ENCODE measurements around the gene TRPM3. TPM values are rescaled to one million over a fixed set of nuclear protein-coding genes. Genes with fewer than 3 reads are reported as not detected.

The TRPM3 gene
- total RNA-seq, 4 donors from 2014 or later: 0.11 to 1.3 (median 0.21) TPM

- Histone ChIP-seq H3K36me3 (no peaks in the 10 kb centered on the region), H3K9me3 (no peaks in the 10 kb centered on the region), H3K27me3 (no peaks in the 10 kb centered on the region), H3K27ac (no peak overlapping the region), H3K4me1 (no peaks in the 10 kb centered on the region), H3K4me3 (no peak overlapping the region)
- DNase-seq (ENCODE audit: low spot score in 2 of 2): no peak
- TF ChIP-seq EP300 (IDR thresholded peaks at IDR 0.05): no peak
- TF ChIP-seq POLR2AphosphoS5 (IDR thresholded peaks at IDR 0.05): no peak
- TF ChIP-seq, protein P1, sequence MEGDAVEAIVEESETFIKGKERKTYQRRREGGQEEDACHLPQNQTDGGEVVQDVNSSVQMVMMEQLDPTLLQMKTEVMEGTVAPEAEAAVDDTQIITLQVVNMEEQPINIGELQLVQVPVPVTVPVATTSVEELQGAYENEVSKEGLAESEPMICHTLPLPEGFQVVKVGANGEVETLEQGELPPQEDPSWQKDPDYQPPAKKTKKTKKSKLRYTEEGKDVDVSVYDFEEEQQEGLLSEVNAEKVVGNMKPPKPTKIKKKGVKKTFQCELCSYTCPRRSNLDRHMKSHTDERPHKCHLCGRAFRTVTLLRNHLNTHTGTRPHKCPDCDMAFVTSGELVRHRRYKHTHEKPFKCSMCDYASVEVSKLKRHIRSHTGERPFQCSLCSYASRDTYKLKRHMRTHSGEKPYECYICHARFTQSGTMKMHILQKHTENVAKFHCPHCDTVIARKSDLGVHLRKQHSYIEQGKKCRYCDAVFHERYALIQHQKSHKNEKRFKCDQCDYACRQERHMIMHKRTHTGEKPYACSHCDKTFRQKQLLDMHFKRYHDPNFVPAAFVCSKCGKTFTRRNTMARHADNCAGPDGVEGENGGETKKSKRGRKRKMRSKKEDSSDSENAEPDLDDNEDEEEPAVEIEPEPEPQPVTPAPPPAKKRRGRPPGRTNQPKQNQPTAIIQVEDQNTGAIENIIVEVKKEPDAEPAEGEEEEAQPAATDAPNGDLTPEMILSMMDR (IDR thresholded peaks at IDR 0.05): no peak
- 85% methylated on average over 2 of the region's 2 CpGs for WGBS
Measured at GRCh38 chr9:70887826-70888225, 233.6 kb downstream of the TRPM3 start.

GRCh38 chr9:70883963-70884793 is 237.2 kb downstream of the TRPM3 start:
- Histone ChIP-seq H3K9me3 (no peaks in the 10 kb centered on the region), H3K4me3 (no peak overlapping the region), H3K27ac (no peak overlapping the region), H3K36me3 (no peaks in the 10 kb centered on the region), H3K4me1 (no peaks in the 10 kb centered on the region), H3K27me3 (no peaks in the 10 kb centered on the region)
- no peak for TF ChIP-seq POLR2A (IDR thresholded peaks at IDR 0.05)
- no peak for TF ChIP-seq EP300 (IDR thresholded peaks at IDR 0.05)
- no peak for TF ChIP-seq POLR2AphosphoS5 (IDR thresholded peaks at IDR 0.05)
- TF ChIP-seq, protein P1 (IDR thresholded peaks at IDR 0.05): no peak
- 64% methylated on average over 7 of the region's 7 CpGs for WGBS
- DNase-seq (ENCODE audit: low spot score in 2 of 2): no peak

DNA sequence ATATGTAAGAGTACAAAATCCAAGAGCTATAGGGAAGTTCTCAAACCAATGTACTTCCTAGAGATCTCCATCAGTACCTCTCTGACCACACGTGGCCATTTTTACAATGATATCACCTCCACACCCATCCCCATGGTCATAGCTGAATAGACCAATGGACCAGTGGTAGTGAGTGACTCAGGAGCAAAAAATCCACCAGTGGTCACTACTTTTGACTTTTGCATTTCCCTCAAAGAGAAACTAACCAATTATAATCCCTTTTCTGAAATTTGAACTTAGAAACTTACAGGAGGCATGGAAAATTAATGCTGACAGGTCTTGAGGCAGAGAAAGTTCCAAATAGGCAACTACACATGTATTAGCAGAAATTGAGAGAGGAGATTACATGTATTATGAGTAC is 238.4 kb downstream of the TRPM3 start:
- H3K4me1 ChIP-seq: no peaks in the 10 kb centered on the region
- no peaks in the 10 kb centered on the region for H3K9me3 ChIP-seq
- DNase-seq (ENCODE audit: low spot score in 2 of 2): no peak
- no peak overlapping the region for H3K4me3 ChIP-seq
- 94% methylated on average over 1 of the region's 1 CpG for WGBS
- no peak overlapping the region for H3K27ac ChIP-seq
- H3K27me3 ChIP-seq: no peaks in the 10 kb centered on the region
- TF ChIP-seq EP300 (IDR thresholded peaks at IDR 0.05) (no peak), POLR2A (IDR thresholded peaks at IDR 0.05) (no peak), POLR2AphosphoS5 (IDR thresholded peaks at IDR 0.05) (no peak)
- TF ChIP-seq, protein P1 (IDR thresholded peaks at IDR 0.05): no peak
- H3K36me3 ChIP-seq: no peaks in the 10 kb centered on the region

DNA sequence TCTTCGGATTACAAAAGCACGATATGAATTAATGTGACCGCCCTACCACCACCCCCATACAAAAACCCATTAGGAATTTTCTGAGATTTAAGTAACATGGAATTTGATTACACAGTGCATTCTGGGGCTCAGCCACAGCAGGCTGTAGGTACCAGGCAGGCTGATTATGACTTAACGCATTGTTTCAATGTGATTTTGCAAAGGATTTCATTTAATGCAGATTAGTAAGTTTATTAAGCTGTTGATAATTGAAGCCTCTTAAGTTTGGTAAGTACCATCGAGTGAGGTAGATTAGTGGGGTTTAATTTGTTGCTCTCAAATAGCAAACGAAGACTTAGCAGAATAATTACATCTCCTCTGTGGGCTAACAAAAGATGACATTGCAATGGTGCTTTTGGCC is 240.1 kb downstream of the TRPM3 start:
- Histone ChIP-seq H3K9me3 (no peaks in the 10 kb centered on the region), H3K4me3 (no peak overlapping the region), H3K27ac (no peak overlapping the region), H3K36me3 (no peaks in the 10 kb centered on the region), H3K4me1 (no peaks in the 10 kb centered on the region), H3K27me3 (no peaks in the 10 kb centered on the region)
- WGBS: 94% methylated on average over 6 of the region's 6 CpGs
- DNase-seq (ENCODE audit: low spot score in 2 of 2): no peak
- no peak for TF ChIP-seq POLR2AphosphoS5 (IDR thresholded peaks at IDR 0.05)
- TF ChIP-seq, protein P1 (IDR thresholded peaks at IDR 0.05): no peak
- no peak for TF ChIP-seq POLR2A (IDR thresholded peaks at IDR 0.05)
- TF ChIP-seq EP300 (IDR thresholded peaks at IDR 0.05): no peak

DNA sequence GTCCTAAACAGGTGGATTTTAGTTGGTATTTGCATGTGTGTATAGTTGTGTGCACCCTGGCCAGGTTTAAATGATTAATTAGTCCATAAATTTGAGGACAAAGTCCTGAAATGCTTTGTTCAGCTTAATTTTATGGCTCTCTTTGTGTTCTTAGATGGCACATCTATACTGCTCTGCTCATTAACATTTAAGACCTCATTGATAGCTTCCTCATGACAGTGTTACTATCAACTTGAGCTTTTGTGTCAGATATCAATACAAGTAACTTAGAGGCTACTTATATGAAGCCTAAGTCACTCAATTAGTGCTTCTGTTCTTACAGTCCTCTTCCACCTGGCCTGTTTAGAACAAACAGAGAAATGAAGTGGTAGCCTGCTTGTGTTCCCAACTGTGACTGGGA is 240.9 kb downstream of the TRPM3 start:
- no peak overlapping the region for H3K27ac ChIP-seq
- no peak for TF ChIP-seq POLR2AphosphoS5 (IDR thresholded peaks at IDR 0.05)
- no peak for DNase-seq (ENCODE audit: low spot score in 2 of 2)
- H3K4me3 ChIP-seq: no peak overlapping the region
- no peaks in the 10 kb centered on the region for H3K36me3 ChIP-seq
- H3K27me3 ChIP-seq: no peaks in the 10 kb centered on the region
- H3K4me1 ChIP-seq: no peaks in the 10 kb centered on the region
- no peaks in the 10 kb centered on the region for H3K9me3 ChIP-seq
